ENCODE measurements around the gene SEC14L3.

Gene SEC14L3

DNA sequence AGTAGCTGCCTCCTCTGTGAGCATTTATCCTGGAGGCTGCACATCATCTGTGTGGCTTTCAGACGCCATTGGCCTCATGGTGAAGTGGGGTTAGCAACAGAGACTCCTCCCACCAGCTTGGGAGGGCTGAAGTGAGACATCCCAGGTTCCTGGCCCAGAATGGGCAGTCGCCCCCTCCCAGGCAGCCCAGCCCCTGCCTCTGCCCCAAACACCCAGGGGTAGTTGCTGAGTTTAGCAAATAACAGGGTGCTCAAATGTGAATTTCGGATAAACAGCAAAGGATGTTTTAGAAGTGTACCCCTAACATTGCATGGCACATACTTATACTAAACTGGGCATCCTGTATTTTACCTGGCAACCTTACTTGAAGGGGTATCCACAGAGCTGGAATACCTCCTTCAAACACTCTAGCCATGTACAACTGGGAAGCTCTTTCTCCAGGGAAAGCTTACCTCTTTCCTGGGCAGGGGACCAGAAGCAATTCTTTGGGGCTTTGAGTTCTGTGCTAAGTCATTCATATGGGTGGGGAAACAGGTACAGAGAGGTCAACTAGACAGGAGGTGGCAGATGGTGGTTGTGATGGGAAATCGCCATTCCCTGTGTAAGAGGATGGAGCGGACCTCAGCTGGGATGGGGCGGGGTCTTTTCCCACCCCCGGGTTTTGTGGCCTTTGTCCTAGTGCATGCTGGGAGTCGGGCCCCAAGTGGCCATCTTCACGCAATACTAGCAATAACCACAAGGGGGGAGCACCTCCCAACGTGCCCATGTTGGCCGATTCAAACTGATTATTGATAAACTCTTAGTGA, 27.0 kb downstream of the SEC14L3 start:
- WGBS (ENCODE audit: extremely low coverage, insufficient coverage, low lambda C conversion rate) = no CpG with 5 or more reads among the region's 11 CpGs
- Histone ChIP-seq H2AK5ac (ENCODE audit: low read length) (no peak overlapping the region), H3K4me3 (ENCODE audit: low read length) (no peak overlapping the region), H3K56ac (ENCODE audit: low read length) (peak overlapping the region; percentile 80), H2BK15ac (replicated peaks; ENCODE audit: low read depth) (no peak overlapping the region), H3K4me2 (ENCODE audit: low read length) (peak overlapping the region; percentile 74), H2BK5ac (ENCODE audit: low read length) (no peak overlapping the region), H3K79me1 (ENCODE audit: low read length) (no peaks in the 10 kb centered on the region), H3K27me3 (ENCODE audit: insufficient read depth, low read length, poor library complexity) (no peaks in the 10 kb centered on the region), H3K4me1 (ENCODE audit: control insufficient read depth, low read depth, low read length) (peaks cover 2% of the 10 kb centered on the region), H3K36me3 (ENCODE audit: control insufficient read depth, insufficient read depth, low read length) (no peaks in the 10 kb centered on the region), H4K5ac (ENCODE audit: low read length) (peak overlapping the region; percentile 99), H3K18ac (ENCODE audit: low read length) (peak overlapping the region; percentile 56), H3K23ac (ENCODE audit: low read length) (no peak overlapping the region), H3K27ac (ENCODE audit: low read depth, low read length) (no peak overlapping the region), H3K79me2 (ENCODE audit: control insufficient read depth, insufficient read depth, low read length) (no peaks in the 10 kb centered on the region), H4K8ac (ENCODE audit: low read depth, low read length) (peak overlapping the region; percentile 95), H2BK120ac (ENCODE audit: low read depth, low read length) (no peak overlapping the region), H3K9ac (ENCODE audit: low read length) (peak overlapping the region; percentile 69), H3K4ac (ENCODE audit: low read depth, low read length) (no peak overlapping the region)
- peak; percentile 87 for DNase-seq

DNA sequence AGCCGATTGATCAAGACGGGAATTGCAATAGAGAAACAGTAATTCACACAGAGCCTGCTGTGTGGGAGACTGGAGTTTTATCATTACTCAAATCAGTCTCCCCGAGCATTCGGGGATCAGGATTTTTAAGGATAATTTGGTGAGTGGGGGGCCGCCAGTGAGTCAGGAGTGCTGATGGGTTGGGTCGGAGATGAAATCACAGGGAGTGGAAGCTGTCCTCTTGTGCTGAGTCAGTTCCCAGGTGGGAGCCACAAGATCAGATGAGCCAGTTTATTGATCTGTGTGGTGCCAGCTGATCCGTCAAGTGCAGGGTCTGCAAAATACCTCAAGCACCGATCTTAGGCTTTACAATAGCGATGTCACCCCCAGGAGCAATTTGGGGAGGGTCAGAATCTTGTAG, 30.7 kb downstream of the SEC14L3 start:
- H2AK5ac ChIP-seq (ENCODE audit: low read length) = no peak overlapping the region
- no peak overlapping the region for H3K23ac ChIP-seq (ENCODE audit: low read length)
- no peak overlapping the region for H2BK15ac ChIP-seq (replicated peaks; ENCODE audit: low read depth)
- H4K8ac ChIP-seq (ENCODE audit: low read depth, low read length) = no peak overlapping the region
- no peaks in the 10 kb centered on the region for H3K36me3 ChIP-seq (ENCODE audit: control insufficient read depth, insufficient read depth, low read length)
- H3K9ac ChIP-seq (ENCODE audit: low read length) = no peak overlapping the region
- no peak overlapping the region for H3K4ac ChIP-seq (ENCODE audit: low read depth, low read length)
- no peak overlapping the region for H2BK5ac ChIP-seq (ENCODE audit: low read length)
- H3K27me3 ChIP-seq (ENCODE audit: insufficient read depth, low read length, poor library complexity) = no peaks in the 10 kb centered on the region
- H4K5ac ChIP-seq (ENCODE audit: low read length) = no peak overlapping the region
- no peak overlapping the region for H2BK120ac ChIP-seq (ENCODE audit: low read depth, low read length)
- WGBS (ENCODE audit: extremely low coverage, insufficient coverage, low lambda C conversion rate) = no CpG with 5 or more reads among the region's 9 CpGs
- H3K79me2 ChIP-seq (ENCODE audit: control insufficient read depth, insufficient read depth, low read length) = no peaks in the 10 kb centered on the region
- H3K4me1 ChIP-seq (ENCODE audit: control insufficient read depth, low read depth, low read length) = peaks cover 2% of the 10 kb centered on the region
- H3K4me2 ChIP-seq (ENCODE audit: low read length) = no peak overlapping the region
- no peak overlapping the region for H3K56ac ChIP-seq (ENCODE audit: low read length)
- H3K18ac ChIP-seq (ENCODE audit: low read length) = no peak overlapping the region
- no peak overlapping the region for H3K27ac ChIP-seq (ENCODE audit: low read depth, low read length)
- H3K79me1 ChIP-seq (ENCODE audit: low read length) = no peaks in the 10 kb centered on the region
- H3K4me3 ChIP-seq (ENCODE audit: low read length) = no peak overlapping the region
- no peak for DNase-seq

DNA sequence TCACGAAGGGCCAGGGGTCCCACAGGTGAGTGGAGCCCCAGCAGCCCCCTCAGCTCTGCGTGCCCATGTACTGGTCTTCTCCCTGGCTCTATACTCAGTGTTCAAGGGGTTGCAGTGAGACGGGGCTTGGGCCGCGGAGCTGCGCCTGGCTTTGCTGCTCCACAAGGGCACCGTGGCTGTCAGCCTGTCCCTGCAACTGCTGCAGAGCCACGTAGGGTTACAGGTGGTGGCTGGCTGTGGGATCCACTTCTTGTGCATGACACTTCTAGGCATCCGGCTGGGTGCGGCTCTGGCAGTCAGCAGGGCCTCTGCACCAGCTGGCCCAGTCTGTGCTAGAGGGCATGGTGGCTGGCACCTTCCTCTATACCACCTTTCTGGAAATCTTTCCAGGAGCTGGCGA, 32.0 kb downstream of the SEC14L3 start:
- Histone ChIP-seq H4K8ac (ENCODE audit: low read depth, low read length) (no peak overlapping the region), H3K4me3 (ENCODE audit: low read length) (no peak overlapping the region), H3K18ac (ENCODE audit: low read length) (no peak overlapping the region), H4K5ac (ENCODE audit: low read length) (no peak overlapping the region), H3K23ac (ENCODE audit: low read length) (no peak overlapping the region), H3K27ac (ENCODE audit: low read depth, low read length) (no peak overlapping the region), H3K9ac (ENCODE audit: low read length) (no peak overlapping the region), H3K79me2 (ENCODE audit: control insufficient read depth, insufficient read depth, low read length) (no peaks in the 10 kb centered on the region), H3K79me1 (ENCODE audit: low read length) (no peaks in the 10 kb centered on the region), H2BK15ac (replicated peaks; ENCODE audit: low read depth) (no peak overlapping the region), H2AK5ac (ENCODE audit: low read length) (no peak overlapping the region), H2BK5ac (ENCODE audit: low read length) (no peak overlapping the region), H3K56ac (ENCODE audit: low read length) (no peak overlapping the region), H2BK120ac (ENCODE audit: low read depth, low read length) (no peak overlapping the region), H3K27me3 (ENCODE audit: insufficient read depth, low read length, poor library complexity) (no peaks in the 10 kb centered on the region), H3K4me1 (ENCODE audit: control insufficient read depth, low read depth, low read length) (peaks cover under 1% of the 10 kb centered on the region), H3K36me3 (ENCODE audit: control insufficient read depth, insufficient read depth, low read length) (no peaks in the 10 kb centered on the region), H3K4ac (ENCODE audit: low read depth, low read length) (no peak overlapping the region), H3K4me2 (ENCODE audit: low read length) (no peak overlapping the region)
- no peak for DNase-seq
- no CpG with 5 or more reads among the region's 11 CpGs for WGBS (ENCODE audit: extremely low coverage, insufficient coverage, low lambda C conversion rate)

DNA sequence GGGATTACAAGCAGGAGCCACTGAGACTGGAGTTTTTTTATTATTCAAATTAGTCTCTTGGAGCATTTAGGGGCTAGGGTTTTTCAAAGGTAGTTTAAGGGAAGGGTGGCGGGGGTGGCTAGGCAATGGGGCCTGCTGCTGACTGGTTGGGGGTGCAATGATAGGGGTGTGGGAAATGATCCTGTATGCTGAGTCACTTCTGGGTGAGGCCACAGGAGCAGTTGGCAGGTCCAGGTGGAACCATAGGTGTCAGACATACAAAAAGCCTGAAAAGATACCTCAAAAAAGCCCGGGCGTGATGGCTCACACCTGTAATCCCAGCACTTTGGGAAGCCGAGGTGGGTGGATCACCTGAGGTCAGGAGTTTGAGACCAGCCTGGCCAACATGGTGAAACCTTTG, 32.6 kb downstream of the SEC14L3 start:
- Histone ChIP-seq H3K18ac (ENCODE audit: low read length) (no peak overlapping the region), H2BK120ac (ENCODE audit: low read depth, low read length) (no peak overlapping the region), H2AK5ac (ENCODE audit: low read length) (no peak overlapping the region), H2BK15ac (replicated peaks; ENCODE audit: low read depth) (no peak overlapping the region), H3K56ac (ENCODE audit: low read length) (no peak overlapping the region), H3K4ac (ENCODE audit: low read depth, low read length) (no peak overlapping the region), H3K79me2 (ENCODE audit: control insufficient read depth, insufficient read depth, low read length) (no peaks in the 10 kb centered on the region), H4K8ac (ENCODE audit: low read depth, low read length) (no peak overlapping the region), H3K27ac (ENCODE audit: low read depth, low read length) (no peak overlapping the region), H2BK5ac (ENCODE audit: low read length) (no peak overlapping the region), H3K9ac (ENCODE audit: low read length) (no peak overlapping the region), H3K36me3 (ENCODE audit: control insufficient read depth, insufficient read depth, low read length) (no peaks in the 10 kb centered on the region), H3K23ac (ENCODE audit: low read length) (no peak overlapping the region), H3K4me2 (ENCODE audit: low read length) (no peak overlapping the region), H3K4me3 (ENCODE audit: low read length) (no peak overlapping the region), H4K5ac (ENCODE audit: low read length) (no peak overlapping the region), H3K79me1 (ENCODE audit: low read length) (no peaks in the 10 kb centered on the region), H3K4me1 (ENCODE audit: control insufficient read depth, low read depth, low read length) (no peaks in the 10 kb centered on the region), H3K27me3 (ENCODE audit: insufficient read depth, low read length, poor library complexity) (no peaks in the 10 kb centered on the region)
- no CpG with 5 or more reads among the region's 4 CpGs for WGBS (ENCODE audit: extremely low coverage, insufficient coverage, low lambda C conversion rate)
- DNase-seq = no peak

DNA sequence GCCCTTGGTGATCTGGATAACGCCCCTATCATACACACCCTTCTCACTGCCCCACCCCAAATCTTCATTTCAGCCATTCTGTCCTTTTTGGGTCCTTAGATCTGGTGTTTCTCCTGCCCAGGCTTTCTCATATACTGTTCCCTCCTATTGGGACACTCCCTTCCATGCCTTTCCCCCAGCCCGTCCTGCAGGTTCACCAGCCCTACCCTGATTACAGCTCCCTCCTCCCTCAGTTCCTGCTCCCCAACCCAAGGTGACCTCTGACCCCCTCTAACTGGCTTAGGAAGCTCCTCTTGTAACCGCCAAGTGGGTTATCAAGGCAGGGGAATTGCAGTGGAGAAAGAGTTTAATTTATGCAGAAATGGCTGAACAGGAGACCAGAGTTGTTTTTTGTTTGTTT, 33.3 kb downstream of the SEC14L3 start:
- no peak overlapping the region for H3K23ac ChIP-seq (ENCODE audit: low read length)
- no peak overlapping the region for H4K8ac ChIP-seq (ENCODE audit: low read depth, low read length)
- no peak for DNase-seq
- no peak overlapping the region for H3K4ac ChIP-seq (ENCODE audit: low read depth, low read length)
- H3K56ac ChIP-seq (ENCODE audit: low read length) = no peak overlapping the region
- H3K4me3 ChIP-seq (ENCODE audit: low read length) = no peak overlapping the region
- H3K18ac ChIP-seq (ENCODE audit: low read length) = no peak overlapping the region
- H3K4me2 ChIP-seq (ENCODE audit: low read length) = no peak overlapping the region
- H3K27me3 ChIP-seq (ENCODE audit: insufficient read depth, low read length, poor library complexity) = no peaks in the 10 kb centered on the region
- H3K4me1 ChIP-seq (ENCODE audit: control insufficient read depth, low read depth, low read length) = no peaks in the 10 kb centered on the region
- no peaks in the 10 kb centered on the region for H3K79me2 ChIP-seq (ENCODE audit: control insufficient read depth, insufficient read depth, low read length)
- no CpG with 5 or more reads among the region's 3 CpGs for WGBS (ENCODE audit: extremely low coverage, insufficient coverage, low lambda C conversion rate)
- no peak overlapping the region for H3K9ac ChIP-seq (ENCODE audit: low read length)
- H3K27ac ChIP-seq (ENCODE audit: low read depth, low read length) = no peak overlapping the region
- H2AK5ac ChIP-seq (ENCODE audit: low read length) = no peak overlapping the region
- H2BK120ac ChIP-seq (ENCODE audit: low read depth, low read length) = no peak overlapping the region
- H3K79me1 ChIP-seq (ENCODE audit: low read length) = no peaks in the 10 kb centered on the region
- H4K5ac ChIP-seq (ENCODE audit: low read length) = no peak overlapping the region
- no peak overlapping the region for H2BK15ac ChIP-seq (replicated peaks; ENCODE audit: low read depth)
- H2BK5ac ChIP-seq (ENCODE audit: low read length) = no peak overlapping the region
- no peaks in the 10 kb centered on the region for H3K36me3 ChIP-seq (ENCODE audit: control insufficient read depth, insufficient read depth, low read length)

DNA sequence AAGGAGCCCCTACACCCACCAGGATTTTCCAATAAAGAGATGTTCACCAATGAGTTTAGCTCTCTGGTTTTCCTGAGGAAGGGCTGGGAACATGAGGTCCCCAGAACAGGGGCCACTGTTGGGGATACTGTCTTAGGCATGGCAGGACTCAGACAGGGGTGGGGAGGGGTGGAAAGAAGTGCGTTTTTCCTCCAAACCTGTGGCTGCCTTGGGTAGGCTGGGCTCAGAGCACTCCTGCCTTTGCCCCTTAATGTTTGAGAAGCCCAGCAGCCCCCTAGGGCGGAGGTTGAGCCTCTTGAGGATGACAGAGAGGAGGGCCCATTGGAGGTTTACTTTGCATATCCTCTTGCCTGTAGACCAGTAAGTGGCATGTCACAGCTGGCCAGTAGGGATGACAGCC, 35.6 kb downstream of the SEC14L3 start:
- H4K8ac ChIP-seq (ENCODE audit: low read depth, low read length) = no peak overlapping the region
- H2AK5ac ChIP-seq (ENCODE audit: low read length) = no peak overlapping the region
- no peak overlapping the region for H2BK120ac ChIP-seq (ENCODE audit: low read depth, low read length)
- H3K9ac ChIP-seq (ENCODE audit: low read length) = no peak overlapping the region
- no peak for DNase-seq
- no CpG with 5 or more reads among the region's 2 CpGs for WGBS (ENCODE audit: extremely low coverage, insufficient coverage, low lambda C conversion rate)
- H4K5ac ChIP-seq (ENCODE audit: low read length) = no peak overlapping the region
- no peak overlapping the region for H2BK15ac ChIP-seq (replicated peaks; ENCODE audit: low read depth)
- H3K79me2 ChIP-seq (ENCODE audit: control insufficient read depth, insufficient read depth, low read length) = no peaks in the 10 kb centered on the region
- no peaks in the 10 kb centered on the region for H3K36me3 ChIP-seq (ENCODE audit: control insufficient read depth, insufficient read depth, low read length)
- H3K23ac ChIP-seq (ENCODE audit: low read length) = no peak overlapping the region
- H3K4me3 ChIP-seq (ENCODE audit: low read length) = no peak overlapping the region
- H3K27me3 ChIP-seq (ENCODE audit: insufficient read depth, low read length, poor library complexity) = no peaks in the 10 kb centered on the region
- H3K4me2 ChIP-seq (ENCODE audit: low read length) = no peak overlapping the region
- H3K79me1 ChIP-seq (ENCODE audit: low read length) = no peaks in the 10 kb centered on the region
- no peaks in the 10 kb centered on the region for H3K4me1 ChIP-seq (ENCODE audit: control insufficient read depth, low read depth, low read length)
- H3K27ac ChIP-seq (ENCODE audit: low read depth, low read length) = no peak overlapping the region
- no peak overlapping the region for H3K4ac ChIP-seq (ENCODE audit: low read depth, low read length)
- no peak overlapping the region for H3K56ac ChIP-seq (ENCODE audit: low read length)
- H3K18ac ChIP-seq (ENCODE audit: low read length) = no peak overlapping the region
- H2BK5ac ChIP-seq (ENCODE audit: low read length) = no peak overlapping the region

Measured in mesendoderm (in vitro differentiated cells).